GM21737 (cell line): ENCODE measurements around the gene TRIM25.
A peak's percentile ranks its signal among the peaks of the same experiment; 100 is the strongest.
"Not testable (repeated sequence)": the region's sequence is repeated elsewhere in the genome, so short reads cannot be mapped to it uniquely, and the experiment has no call there.

Experiments
- ATAC-seq: cut with Tn5 transposase; IDR thresholded peaks from one replicate; pipeline ENCODE4 v1.9.1; 2021; ENCODE audit warnings: mild to moderate bottlenecking, moderate library complexity; ENCODE audit not compliant: unreplicated experiment

Gene TRIM25, protein sequence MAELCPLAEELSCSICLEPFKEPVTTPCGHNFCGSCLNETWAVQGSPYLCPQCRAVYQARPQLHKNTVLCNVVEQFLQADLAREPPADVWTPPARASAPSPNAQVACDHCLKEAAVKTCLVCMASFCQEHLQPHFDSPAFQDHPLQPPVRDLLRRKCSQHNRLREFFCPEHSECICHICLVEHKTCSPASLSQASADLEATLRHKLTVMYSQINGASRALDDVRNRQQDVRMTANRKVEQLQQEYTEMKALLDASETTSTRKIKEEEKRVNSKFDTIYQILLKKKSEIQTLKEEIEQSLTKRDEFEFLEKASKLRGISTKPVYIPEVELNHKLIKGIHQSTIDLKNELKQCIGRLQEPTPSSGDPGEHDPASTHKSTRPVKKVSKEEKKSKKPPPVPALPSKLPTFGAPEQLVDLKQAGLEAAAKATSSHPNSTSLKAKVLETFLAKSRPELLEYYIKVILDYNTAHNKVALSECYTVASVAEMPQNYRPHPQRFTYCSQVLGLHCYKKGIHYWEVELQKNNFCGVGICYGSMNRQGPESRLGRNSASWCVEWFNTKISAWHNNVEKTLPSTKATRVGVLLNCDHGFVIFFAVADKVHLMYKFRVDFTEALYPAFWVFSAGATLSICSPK

DNA sequence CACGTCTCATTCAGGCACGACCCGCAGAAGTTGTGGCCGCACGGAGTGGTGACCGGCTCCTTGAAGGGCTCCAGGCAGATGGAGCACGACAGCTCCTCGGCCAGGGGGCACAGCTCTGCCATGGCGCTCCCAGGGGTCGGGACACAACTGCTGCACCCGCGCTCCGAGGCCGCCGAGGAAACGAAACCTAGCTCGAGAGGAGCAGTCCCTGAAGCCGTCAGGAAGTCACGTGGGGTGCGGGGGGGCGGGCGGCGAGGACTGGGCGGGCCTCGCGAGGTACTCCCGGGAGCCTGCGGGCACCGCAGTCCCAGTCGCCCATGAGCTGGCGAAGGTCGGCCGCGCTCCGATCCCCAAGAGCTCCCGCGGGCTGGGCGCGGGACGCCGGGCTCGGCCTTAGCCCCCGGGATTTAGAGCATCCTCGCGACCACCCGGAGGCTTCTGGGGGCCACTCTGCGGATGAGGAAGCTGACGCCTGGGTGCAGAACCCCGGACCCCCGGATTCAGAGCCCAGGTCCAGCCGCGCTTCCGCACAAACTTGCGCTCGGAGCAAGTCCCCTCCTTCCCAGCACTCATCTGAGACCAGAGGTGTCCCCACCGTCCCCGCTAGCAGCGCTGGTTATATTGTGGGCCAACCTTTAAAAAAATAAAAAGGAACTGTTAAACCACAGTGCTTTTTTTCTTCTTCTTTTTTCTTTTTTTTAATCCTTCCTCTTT lies at the start of gene TRIM25:
TSS of gene TRIM25 (minus strand) at position 183 of the 714 bp plus-strand sequence. CDS start at position 122, 61 bp downstream.
- peak; percentile 60 for ATAC-seq

DNA sequence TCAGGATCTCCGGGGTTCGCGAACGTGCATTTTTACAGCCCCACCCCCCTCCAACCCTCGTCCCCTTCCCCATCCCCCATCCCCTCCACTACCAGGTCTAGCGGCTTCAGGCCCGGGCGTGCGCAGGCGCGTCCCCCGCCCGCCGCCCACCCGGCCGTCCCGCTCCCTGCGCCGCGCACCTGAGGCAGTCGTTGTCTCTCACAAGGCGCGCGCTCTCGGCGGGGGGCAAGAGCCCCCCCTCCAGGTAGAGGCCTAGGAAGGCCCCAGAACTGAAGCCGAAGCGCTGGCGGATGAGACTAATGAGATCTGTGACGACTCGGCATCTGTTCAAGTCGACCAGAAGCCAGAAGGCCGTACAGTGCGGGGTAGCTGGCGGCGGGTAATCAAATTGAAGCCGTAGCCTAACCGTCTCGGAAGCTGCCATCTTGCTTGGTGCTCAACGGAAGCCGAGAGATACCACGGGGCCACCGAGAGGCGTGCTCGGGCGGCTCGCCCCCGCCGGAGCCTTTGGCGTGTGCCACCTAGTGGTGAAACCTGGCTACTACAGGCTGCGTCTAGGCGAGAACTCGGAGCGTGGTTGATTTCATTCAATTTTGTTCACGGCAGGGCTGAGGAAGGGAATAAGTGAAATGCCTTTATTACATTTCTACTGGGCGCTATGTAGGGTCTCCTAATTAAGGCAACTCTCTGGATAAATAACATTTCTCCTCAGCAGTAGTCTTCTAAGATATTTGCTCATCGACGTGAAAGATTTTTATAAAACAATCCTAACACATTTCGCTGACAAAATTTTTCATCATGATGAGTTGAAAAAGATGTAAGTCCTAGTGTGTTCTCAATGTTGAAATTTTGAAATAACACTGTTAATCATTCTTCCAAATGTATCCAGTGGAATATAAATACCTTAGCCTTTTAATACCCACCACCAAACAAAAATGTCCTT lies 47.0 kb upstream of the TRIM25 start, which contains the start of gene COIL:
TSS of gene COIL (minus strand) at position 455 of the 943 bp plus-strand sequence. CDS start at position 424, 31 bp downstream.
- peak; percentile 95 for ATAC-seq

DNA sequence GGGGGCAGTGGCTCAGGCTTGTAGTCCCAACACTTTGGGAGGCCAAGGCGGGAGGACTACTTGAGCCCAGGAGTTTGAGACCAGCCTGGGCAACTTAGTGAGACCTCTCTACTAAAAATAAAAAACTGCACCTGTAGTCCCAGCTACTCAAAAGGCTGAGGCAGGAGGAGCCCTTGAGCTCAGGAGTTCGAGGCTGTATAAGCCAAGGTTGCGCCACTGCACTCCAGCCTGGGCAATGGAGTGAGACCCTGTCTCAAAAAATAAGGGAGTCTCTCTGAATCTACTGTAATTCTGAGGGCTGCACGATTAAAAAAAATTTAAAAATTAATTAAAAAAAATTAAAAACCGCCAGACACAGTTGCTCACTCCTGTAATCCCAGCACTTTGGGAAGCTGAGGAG lies 43.1 kb upstream of the TRIM25 start:
- no peak for ATAC-seq

DNA sequence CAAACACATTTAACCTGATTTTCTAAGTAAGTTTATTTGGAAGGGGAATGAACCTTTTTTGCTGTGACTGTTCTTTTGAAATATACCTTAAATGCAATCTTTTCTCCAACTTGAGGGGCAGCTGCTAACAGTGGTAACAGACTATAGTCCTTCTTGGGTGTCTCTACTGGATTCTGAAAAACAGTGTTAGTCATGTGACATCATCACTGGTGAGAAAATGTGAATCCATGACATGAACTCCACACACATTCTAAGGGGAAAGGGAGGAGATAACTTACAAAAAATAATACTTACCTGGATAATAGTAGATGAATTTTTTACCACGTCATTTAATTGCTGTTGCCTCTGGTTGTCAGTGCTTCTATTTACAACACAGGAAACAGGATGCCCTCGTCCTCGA lies 35.7 kb upstream of the TRIM25 start:
- no peak for ATAC-seq

DNA sequence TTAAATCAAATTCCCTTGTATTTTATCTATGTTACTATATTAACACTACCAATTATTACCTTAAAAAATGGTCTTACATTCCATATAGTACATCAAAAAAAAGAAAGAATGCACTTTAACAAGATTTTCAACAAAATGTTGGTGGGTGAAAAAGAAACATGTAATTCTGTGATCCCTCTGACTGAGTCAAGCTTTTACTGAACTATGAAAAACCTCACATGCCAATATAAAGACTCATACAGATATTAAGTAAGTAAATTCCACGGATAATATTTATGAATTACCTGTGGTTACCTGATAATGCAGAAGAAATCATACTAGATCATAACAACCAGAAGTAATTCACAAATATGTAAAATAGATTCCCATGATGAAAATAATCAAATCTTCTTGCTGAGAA lies 34.6 kb upstream of the TRIM25 start:
- no peak for ATAC-seq

DNA sequence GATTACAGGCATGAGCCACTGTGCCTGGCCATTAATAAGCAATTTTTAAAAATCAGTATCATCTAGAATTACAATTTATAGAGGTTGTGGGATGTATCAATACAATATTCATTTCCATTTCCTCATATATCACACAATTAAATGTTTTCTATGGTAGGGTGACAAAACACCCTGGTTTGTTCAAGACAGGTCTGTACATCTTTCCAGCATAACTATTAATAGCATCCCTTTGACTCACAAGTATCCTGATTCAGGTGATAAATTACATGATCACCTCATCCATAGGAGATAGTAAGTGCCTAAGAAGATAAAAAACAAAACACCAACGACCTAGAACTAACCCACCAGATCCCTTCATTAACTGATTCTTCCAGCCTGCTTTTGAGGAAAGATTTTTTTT lies 33.9 kb upstream of the TRIM25 start:
- ATAC-seq = no peak

DNA sequence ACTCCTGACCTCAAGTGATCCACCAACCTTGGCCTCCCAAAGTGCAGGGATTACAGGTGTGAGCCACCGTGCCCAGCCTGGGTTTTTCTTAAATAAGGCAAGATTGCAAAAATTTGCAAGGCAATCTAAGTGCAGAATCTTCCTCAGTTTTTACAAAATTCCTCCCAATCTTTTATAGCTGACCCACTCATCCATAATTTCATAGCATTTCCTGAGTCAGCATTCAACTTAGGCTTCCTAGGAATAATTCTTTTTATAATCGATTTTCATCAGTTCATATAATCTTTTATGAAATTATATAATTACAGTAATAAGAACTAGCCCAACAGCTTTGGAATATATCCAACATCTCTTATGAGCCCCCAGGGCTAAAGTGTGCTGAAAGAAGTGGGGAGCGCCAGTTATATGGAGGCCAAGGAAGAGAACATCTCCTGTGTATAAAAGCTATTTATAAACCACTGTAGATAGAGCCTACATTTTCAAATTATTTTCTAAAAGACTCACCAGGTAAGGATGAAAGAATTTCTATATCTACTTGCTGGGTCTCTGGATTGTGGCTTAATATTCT lies 32.2 kb upstream of the TRIM25 start:
- ATAC-seq = no peak

DNA sequence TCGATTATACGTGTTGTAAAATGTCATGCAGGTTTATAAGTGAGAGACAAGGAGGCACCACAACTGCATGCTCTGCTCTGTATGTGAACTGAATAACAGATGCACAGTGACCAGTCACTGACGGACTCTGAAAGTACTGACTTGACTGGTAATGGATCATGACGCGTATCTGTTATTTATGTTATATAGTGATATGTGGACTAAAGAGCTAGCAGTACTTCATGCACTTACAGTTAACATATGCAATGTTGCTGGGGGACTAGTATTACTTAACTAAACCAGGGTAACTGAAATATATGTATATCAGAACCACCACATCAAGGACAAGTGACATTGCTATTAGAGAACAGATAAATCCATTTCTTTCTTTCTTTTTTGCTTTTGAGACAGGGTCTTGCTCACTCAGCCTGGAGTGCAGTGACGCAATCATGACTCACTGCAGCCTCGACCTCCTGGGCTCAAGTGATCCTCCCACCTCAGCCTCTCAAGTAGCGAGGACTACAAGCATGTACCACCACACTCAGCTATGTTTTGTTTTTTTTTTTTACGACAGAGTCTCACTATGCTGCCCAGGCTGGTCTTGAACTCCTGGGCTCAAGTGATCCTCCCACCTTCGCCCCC lies 29.8 kb upstream of the TRIM25 start:
- ATAC-seq = no peak

DNA sequence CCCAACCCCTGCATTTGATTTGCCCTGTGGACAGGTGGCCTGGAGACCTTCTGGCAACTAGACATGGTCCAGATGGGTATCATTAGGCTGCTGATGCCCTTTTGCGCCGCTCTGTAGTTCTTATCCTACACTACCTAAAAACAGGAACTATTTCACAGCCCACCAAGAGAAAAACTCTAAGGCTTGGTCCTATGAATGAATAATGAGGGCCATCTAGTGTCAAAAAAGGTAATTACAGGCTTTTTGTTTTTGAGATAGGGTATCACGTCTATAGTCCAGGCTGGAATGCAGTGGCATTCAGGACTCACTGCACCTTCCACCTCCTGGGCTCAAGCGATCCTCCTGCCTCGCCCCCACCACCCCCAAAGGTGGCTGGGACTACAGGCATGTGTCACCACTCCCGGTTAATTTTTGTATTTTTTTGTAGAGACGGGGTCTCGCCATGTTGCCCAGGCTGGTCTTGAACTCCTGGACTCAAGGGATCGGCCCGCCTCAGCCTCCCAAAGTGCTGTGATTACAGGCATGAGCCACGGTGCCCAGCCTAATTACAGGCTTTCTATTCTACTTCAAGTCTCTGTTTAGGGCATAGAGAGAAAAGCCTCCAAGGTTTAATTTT lies 26.1 kb upstream of the TRIM25 start:
- no peak for ATAC-seq

DNA sequence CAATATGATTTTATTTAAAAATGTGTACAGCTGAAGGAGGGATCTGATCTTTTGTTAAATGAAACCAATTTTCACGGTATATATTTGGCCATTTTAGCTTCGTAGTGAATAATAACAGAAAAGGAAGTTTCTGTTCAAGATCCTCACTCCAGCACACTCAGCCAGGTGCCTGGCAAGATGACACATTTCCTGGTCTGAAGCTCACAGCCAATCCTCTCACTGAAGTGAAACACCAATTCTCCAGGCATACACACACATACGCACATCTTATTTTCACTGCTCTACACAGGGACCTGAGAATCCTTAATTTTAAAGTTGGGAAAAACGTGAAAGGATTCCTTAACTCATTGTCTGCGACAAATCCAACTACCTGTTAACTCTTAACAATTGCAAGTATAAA lies 24.4 kb upstream of the TRIM25 start:
- ATAC-seq = not testable (repeated sequence)

DNA sequence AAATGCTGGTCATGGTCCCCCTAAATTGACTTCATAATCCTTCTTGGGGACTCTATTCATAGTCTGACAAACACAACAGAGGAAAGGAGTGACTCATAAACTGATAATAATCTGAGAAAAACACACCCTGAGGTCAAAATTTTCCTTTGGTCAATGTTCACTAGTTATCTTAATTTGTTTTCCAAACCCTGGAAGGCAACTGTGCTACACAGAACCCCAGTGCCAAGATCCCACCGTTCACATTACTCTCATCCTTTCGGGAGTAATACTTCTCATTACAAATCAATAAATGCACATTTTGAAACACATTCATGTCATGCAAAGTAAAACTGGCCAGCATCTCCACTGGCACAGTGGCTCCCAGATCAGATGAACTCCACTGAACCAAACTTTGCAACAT lies 23.8 kb upstream of the TRIM25 start:
- ATAC-seq = no peak

DNA sequence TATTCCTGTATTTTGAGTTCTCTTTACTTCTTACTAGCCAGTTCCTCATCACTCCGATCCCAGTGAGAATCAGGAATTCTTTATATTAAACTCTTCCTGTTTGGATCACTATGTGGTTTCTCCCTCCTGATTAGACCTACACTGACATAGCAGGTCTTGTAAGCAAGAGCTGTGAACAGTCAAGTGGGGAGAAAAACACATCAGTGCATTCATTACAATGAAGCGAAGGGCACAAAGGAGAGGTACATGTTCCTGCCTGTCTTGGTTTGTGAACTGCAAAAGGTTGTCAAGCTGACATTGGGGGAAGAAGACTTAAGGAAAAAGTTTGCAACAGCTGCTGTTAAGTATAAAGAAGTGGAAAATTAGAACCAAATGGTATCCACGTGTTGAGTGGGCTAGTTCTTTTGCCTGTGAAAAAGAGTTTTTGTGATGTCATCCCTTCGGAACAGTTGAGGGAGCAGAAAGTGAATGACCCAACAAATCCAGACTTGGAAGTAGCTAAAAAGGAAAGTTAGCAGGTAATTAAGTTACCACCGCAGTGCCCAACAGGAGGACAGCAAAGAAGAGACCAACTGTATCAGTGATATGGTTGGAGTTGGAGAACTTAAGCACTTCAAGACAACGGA lies 23.0 kb upstream of the TRIM25 start:
- no peak for ATAC-seq

DNA sequence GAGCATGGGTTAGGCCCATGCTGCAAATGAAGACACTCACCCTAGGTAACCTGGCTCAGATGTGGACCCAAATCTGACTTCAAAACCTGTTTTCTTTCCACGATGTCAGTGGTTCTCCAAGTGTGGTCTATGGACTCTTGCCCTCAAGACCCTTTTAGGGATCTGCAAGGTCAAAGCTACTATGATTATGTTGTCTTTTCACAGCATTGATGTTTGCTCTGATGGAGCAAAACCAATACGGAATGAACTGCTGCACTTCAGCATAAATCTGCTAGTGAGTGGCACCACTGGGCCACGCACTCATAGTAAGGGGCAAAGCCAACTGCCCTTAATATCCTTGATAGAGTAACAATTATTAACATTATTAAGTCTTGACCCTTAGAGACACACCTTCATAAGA lies 21.6 kb upstream of the TRIM25 start:
- no peak for ATAC-seq

DNA sequence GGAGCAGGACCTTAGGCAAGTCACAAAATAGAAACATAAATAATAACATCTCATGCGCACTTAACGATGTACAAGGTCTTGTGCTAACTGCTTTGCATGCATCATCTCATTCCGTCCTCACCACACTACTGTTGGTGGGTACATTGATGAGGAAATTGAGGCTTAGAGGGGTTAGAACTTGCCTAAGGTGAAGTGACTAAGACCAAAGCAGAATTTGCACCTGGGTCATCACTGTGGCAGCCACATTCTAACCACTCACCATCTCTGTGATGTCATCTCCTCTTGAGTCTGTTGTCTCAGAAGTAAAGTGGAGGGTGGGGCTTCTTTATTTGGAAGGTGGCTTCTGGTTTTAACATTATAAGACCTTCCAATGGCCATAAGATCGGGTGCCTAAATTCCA lies 20.4 kb upstream of the TRIM25 start:
- ATAC-seq = no peak

DNA sequence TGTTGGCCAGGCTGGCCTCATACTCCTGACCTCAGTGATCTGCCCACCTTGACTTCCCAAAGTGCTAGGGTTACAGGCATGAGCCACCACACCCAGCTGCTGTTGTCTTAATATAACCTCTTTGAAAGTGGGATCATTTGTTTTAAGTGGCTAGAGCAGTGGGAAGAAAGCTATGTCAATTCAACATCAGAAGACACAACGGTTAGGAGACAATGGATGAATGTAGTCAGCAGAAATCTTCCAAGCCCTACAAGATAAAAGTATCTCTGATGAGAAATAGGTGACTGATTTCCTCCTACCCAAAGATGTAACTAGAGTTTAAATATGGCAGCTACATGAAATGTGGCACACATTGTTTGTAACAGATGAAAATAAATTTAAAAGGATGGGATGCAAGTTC lies 20.0 kb upstream of the TRIM25 start:
- ATAC-seq = no peak

DNA sequence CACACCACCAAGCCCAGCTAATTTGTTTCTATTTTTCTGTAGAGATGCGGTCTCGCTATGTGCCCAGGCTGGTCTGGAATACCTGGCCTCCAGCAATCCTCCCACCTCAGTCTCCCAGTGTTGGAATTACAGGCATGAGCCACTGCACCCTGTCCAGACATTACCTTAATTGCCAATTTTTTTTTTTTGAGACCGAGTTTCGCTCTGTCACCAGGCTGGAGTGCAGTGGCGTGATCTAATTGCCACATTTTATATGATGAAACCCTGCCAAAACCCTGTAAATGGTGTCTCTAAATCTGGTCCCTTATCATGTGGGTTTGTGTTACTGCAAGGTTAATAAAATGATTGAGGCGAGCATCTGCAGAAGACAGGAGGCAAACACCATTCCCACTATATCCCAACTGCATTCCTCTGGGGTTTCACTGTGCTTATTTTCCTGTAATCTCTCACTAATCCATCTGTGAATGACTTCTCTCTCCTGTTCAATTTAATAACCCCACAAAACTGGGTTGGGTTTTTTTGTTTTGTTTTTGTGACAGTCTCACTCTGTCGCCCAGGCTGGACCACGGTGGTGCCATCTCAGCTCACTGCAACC lies 19.4 kb upstream of the TRIM25 start:
- ATAC-seq = no peak

DNA sequence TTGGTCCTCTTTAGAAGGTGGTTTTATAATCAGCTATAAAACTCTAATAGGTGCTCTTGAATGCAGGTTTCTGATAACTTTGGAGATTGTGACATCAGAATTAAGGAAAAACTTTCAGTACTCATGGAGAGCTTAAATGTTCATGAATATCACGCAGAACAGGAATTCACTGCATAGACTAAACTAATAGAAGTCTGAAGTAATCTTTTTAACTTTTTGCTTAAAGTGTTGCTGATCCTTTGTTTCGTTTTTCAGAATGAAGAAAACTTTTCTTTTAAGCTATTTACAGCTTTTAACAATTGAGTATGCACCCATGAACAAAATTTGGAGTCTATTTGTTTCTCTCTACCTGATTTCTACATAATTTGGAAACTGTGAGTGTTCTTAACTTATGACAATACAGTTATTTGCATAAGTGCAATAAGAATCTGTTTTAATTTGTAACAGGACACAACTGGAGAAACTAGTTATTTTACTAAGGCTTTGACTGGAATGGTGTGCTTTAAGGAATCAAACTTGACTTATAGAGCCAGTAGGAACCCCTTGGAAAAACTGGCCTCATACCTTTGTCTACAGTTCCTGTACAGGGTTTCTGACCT lies 17.0 kb upstream of the TRIM25 start:
- ATAC-seq = no peak

DNA sequence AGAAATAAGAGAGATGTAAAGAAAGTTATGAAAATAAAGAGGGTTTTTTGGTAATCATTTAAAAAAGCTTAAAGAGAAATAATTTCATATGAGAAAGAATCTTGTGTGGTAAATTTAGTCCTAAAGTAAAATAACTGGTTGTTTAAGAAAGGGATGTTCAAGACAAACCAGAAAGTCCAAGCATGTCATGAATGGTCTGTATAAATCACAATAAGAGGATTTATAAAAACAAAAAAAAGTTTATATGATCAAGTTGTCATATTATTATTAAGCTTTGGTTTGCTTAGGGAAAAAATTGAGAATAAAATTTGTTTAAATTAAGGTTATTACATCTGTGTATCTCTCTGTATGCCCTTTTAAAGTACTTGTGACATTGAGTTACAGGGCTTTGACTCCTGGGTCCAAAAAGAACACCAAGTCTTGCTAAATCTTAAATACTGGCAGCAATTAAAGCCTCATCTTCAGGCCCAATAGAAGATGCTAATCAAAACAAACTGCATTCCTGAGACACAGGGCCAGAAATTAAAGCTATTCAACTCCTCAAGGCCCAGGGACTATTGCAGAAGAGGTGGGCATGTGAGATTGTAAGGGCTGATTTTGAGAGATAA lies 15.6 kb upstream of the TRIM25 start:
- no peak for ATAC-seq
